Activated CD4-positive, alpha-beta T cell treated with anti-CD3 and anti-CD28 coated beads, Interleukin-2, Interleukin-4, amounts not matched to agents 100 ng/mL and 50 ng/mL, durations not matched to agents 16 hours and 8 hours (primary cell): ENCODE data around the gene ZMIZ1.

ENCODE experiments used
- DNase-seq: peaks from one replicate; pipeline ENCODE4 v3.0.0-alpha.2; 2020; ENCODE audit warnings: low spot score

The ZMIZ1 gene

GRCh38 chr10:79068562-79069324 is at the start of gene ZMIZ1:
ZMIZ1 (plus strand) TSS chr10:79068966; CDS start chr10:79201633, 132,667 bp downstream.
- DNase-seq: peak; percentile 81

GRCh38 chr10:79019441-79020014 is 49.2 kb upstream of the ZMIZ1 start:
- no peak for DNase-seq

DNA sequence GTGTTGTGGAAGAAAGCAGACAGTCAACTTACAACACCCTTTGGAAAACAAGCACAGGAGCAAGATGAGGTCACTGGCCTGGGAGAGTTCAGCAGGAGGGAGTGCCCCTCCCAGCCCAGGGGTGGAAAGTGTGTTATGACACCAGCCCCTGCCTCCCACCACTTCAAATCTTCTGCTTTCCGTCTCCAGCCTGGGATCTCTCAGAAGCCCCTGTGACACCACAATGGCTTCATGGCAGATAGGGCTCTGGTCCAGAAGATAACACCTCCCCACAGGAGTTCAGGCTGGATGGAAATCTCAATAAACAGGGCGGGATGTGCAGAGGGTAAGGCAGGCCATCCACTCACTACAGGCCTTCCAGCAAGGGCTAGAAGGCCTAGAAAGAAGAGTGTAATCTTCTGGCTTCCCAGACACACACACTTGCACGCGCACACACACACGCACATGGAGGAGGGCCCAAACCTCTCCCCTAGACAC is 48.7 kb upstream of the ZMIZ1 start:
- DNase-seq: no peak

- no peak for DNase-seq
These were observed 48.2 kb upstream of the ZMIZ1 start for GRCh38 chr10:79020605-79021004.

DNA sequence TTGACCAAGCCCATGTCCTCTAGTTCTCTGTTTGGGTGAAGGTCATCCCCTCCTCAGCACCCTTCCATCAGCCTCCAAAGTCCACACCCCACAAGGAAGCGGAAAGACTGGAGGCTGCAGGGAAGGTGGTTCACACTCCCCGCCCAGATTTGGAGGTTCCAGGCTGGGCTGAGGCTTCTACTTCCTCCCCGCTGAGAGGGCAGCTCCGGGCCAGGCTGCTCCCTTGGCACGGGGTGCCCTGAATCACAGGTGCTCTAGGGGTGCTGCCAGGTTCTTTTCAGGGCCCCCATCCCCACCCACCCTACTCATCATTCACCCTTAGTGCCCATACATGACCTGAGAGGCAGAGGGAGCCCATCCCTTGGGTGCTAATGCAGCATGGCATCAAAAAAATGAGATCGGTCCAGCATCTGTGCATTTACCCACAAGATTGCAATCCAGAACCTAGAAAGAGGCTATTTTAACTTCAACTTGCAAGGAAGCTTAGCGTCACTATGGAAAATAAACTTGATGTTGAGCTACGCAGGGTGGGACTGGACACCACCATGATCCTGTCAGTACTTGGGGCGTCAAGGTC is 47.3 kb upstream of the ZMIZ1 start:
- no peak for DNase-seq

DNA sequence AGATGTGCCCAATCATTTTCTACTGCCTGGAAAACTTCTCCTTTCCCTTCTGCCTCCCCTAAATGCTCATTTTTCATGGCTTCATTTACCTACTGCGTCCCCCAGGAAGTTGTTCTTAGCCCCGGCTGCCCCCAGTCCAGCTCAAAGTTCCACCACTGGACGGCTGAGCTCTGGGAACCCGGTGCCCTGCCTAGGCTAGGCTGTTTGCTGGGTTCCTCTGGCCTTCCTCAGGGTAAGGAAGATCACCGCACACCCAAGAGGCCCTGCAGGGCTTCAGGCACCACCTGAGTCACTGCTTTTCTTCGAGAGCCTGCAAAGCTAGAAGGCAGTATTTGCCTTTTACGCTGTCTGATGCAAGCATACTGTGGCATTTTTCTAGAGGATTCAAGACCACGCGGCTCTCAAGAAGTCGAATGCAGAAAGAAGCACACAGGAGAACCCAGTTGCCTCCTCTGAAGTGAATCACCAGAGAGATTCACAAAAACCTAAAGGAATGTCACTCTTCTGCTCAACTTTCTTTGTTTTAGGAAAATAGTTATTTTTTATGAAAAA is 46.7 kb upstream of the ZMIZ1 start:
- no peak for DNase-seq

- no peak for DNase-seq
These were observed 46.1 kb upstream of the ZMIZ1 start for GRCh38 chr10:79022565-79023230.

DNA sequence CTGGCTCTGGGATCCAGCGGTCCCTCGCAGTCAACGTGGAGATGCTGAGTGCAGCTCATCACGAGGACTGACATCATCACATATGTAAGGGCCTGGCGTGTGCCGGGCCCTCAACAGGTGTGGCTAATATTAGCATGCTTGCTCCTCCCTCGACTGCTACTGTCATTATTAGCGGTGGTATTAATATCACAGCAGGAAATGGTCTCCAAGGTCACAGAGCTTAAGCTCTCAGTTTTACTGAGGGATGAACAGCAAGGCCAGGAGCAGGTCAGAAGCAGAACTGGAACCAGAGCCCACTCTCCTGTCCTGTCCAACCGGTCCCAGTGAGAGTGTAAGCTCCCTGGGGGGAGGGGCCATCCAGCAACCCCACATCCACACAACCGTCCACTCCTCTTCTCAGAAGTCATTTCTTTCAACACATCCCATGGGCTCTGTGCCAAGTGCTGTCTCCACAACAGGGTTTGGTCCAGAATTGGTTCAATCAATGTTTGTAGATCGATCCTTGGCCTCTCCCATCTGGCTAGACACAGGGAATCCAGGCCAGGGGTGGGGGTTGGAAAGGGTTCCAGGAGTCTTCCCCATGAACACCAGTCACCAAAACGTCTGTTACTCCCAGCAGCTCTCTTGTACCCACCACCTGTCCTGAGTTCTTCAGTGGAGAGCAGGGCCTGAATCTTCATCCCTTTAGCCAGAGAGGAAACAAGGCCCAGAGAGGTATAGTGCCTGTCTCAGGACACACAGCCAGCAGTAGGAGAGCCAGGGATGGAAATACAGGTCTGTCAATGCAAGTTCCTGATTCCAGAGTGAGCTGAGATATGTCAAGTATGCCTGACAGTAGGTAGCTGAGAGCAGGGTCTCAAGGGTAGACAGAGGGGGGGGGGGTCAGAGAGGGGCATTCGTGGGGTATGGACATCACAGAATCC is 45.3 kb upstream of the ZMIZ1 start:
- DNase-seq: no peak

DNA sequence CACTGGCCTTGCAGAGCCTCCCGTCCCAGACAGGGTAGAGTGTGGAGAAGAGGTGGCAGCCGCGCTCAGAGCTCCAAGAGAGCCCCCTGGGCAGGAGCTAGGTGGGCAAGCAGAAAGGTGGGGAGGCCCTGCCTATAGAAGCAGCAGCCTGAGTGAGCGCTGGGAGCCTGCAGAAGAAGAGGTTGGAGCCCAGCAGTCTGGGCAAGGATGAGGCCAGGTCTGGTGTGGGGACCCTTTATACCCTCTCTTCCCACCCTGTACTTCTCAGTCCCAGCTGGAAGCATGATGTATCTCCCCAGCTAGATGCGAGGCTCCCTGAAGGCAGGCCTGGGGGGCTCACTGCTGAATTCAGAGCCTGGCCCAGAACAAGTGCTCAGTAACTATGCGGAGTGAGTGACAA is 44.5 kb upstream of the ZMIZ1 start:
- no peak for DNase-seq

- DNase-seq: no peak
These were observed 44.0 kb upstream of the ZMIZ1 start for GRCh38 chr10:79024720-79025198.

DNA sequence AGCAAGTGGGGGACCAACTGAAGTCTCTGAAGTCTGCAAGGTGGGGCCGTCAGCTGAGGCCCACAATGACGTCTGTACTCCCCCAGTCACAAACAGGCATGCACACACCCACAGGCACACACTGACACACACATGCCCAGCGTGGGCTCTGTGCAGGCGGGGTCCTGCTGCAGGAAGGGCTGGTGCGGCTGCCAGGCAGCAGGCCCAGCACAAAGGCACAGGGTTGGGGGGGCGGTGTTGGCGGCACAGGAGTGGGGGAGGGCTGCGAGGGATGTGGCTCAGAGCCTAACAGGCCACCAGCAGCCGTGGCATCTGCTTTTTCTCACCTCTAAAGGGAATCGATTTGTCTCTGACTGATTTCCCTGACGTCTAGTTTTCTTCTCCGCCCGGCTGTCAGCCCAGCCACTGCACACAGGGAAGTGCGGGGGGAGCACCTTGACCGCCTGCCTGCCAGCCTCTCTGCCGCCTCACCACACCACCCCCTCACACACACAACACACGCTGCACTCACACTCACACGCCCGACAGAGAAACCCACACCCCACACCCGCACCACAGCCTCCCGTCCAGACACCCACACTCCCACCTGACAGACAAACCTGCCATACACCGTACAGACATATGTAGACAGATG is 43.5 kb upstream of the ZMIZ1 start:
- DNase-seq: no peak

- no peak for DNase-seq
These were observed 42.4 kb upstream of the ZMIZ1 start for GRCh38 chr10:79026341-79026761.

DNA sequence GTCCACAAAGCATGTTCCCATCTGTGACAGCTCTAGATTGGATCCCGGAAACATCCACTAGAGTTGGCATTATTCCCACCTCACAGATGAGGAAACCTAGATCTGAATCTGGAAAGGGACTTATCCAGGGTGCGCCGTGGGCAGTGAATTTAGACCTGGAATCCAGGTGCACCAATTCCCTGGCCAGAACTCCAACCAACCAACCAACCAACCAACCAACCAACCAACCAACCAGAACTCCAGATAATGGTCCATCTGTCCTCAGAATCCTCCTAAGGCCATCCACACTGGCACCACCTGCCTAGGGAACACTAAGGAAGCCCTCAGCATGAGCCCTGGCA is 42.0 kb upstream of the ZMIZ1 start:
- no peak for DNase-seq

DNA sequence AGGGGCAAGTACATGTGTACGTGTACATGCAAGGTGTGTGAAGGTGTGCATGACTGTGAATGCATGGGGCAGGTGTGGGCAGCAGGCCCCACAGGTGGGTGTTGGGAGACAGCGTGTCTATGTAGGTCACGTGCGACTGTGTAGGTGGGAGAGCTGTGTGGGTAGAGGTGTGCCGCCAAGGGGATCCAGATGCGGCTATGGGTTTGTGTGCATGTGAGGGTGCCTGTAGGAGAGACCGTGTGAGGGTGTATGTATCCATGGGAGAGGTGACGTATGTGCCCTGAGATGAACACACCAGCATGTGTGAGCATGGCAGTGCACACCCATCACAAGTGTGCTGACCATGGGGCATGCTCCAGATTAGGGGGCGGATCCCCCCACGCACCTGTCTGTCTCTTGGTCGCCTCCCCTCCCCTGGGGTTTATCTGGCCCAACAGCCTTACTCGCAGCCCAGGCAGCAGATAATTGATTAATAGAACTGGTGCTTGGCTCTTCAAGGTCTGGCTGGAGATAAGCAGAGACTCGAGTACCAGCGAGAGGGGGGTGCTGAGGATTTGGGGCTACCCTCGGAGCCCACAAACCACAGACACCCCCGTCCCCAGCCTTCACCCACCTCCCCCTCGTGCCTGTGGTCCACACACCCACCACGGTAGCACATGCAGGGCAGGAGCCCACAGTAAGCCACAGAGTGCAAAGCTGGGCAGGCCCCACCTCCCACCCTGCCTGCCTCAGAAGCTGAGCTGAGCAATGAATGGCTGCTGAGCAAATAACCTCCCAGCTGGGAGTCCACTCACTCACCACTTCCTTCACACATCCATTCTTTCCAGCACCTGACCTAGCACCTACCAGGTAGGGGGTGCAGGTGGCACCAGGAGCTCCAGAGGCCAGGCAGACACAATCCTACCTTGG is 41.4 kb upstream of the ZMIZ1 start:
- DNase-seq: no peak

DNA sequence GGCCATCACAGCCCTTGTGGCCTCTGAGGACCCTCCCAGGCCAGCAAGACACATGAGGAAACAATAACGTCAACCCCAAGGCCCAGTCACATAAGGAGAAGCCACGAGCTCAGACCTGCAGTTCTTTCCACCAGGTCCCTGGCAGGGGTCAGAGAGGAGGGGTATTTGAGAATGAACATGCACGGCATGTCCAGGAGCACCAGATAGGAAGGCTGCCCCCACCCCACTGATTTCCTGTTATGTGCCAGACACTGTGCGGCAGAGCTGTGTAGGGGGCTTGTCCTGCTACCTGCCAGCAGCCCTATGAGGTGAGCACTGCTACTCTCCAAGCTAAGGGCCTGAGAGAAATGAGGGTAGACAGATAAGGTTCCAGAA is 40.7 kb upstream of the ZMIZ1 start:
- DNase-seq: no peak

DNA sequence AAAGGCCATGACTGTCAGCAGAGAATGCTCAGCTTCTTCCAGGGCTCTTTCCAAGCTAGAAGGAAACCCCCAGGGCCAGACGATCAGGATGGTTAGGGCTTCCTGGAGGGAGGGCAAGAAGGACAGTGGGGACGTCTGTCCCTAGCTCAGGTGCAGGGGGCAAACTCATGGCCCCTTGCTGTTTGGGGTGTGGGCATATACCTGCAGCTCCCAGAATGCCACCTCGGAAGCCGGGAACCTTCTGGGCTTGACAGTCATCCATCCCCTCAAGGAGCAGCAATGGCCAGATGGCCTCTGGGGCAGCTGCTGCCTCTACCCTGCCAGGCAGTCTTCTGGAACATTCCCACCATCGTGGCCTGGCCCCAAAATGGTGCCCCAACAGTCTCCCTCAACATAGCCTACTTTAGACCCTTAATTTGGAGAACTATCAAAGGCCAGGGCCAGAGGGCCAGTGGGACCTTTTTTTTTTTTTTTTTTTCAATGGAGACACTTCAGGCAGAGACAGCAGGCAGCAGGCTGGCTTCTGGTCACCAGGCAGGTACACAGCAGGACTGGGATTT is 40.2 kb upstream of the ZMIZ1 start:
- DNase-seq: no peak

- no peak for DNase-seq
These were observed 39.0 kb upstream of the ZMIZ1 start for GRCh38 chr10:79029478-79030390.

DNA sequence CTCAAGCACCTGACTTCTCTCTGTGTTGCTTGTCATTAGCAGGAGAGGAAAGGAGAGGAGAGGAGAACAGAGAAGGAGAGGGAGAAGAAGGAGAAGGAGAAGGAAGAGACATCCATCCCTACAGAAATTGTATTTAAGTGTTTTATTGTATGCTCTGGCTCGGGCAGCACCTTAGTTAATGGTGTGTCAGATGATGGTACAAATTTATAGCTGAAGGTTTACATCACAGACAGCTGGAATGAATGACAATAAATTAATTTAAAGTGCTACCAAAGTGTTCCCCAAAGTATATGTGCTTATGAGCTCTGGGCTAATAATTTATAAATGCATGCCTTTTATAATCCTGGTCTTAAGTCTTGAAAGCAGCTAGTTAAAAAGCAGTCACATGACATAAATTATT is 38.1 kb upstream of the ZMIZ1 start:
- no peak for DNase-seq
